GM13977 (cell line): ENCODE results near the gene KPNA2.
"Not testable (repeated sequence)": the region's sequence is repeated elsewhere in the genome, so short reads cannot be mapped to it uniquely, and the experiment has no call there.

Source experiments
- DNase-seq: peaks from one replicate; pipeline ENCODE4 v3.0.0; 2012; ENCODE audit warnings: low spot score
- CTCF ChIP-seq: IDR thresholded peaks from 2 replicates; pipeline ENCODE4 v1.5.1; 2012; ENCODE audit warnings: mild to moderate bottlenecking, control low read depth; ENCODE audit not compliant: insufficient read depth; ENCODE audit errors: extremely low read depth, missing control alignments
- in situ Hi-C: fragments of 300-500 bp; cut with MboI; formaldehyde crosslinking; loops from one replicate; pipeline ENCODE4 v1.12.0; 2022; ENCODE audit warnings: low sequenced_read_pairs, low pct_unique_long_range_greater_than_20kb, mixed read lengths, inconsistent platforms; ENCODE audit not compliant: unreplicated experiment

The KPNA2 gene

GRCh38 chr17:68035131-68035522, 408 bp upstream of the KPNA2 start:
- DNase-seq = no peak
- in situ Hi-C loops = no loop called here

GRCh38 chr17:68036304-68037147, 991 bp downstream of the KPNA2 start:
- DNase-seq = no peak
- in situ Hi-C loops = no loop called here

More at GRCh38 chr17:68035131-68035522, 408 bp upstream of the KPNA2 start:
- TF ChIP-seq CTCF = no peak

GRCh38 chr17:68047153-68047846, 11.8 kb downstream of the KPNA2 start:
- TF ChIP-seq CTCF = no peak
- DNase-seq = no peak
- in situ Hi-C loops = no loop called here

More at GRCh38 chr17:68036304-68037147, 991 bp downstream of the KPNA2 start:
- TF ChIP-seq CTCF = no peak

- in situ Hi-C loops, DNase-seq: not testable (repeated sequence)
Observed at GRCh38 chr17:68047890-68048542, 12.5 kb downstream of the KPNA2 start.

- in situ Hi-C loops = no loop called here
- no peak for TF ChIP-seq CTCF
- no peak for DNase-seq
Observed at GRCh38 chr17:68048996-68049395, 13.5 kb downstream of the KPNA2 start.

GRCh38 chr17:68049812-68050437, 14.4 kb downstream of the KPNA2 start:
- DNase-seq, in situ Hi-C loops: not testable (repeated sequence)

GRCh38 chr17:68051321-68052312, 16.1 kb downstream of the KPNA2 start:
- in situ Hi-C loops, DNase-seq: not testable (repeated sequence)
